Measurements from ENCODE around the gene CD200. TPM values are rescaled to one million over a fixed set of nuclear protein-coding genes. Genes with fewer than 3 reads are reported as not detected.

Gene CD200
- 3.9 and 6.8 TPM in 2 replicates for polyA plus RNA-seq (2014; cell fraction: cytosol; rRNA removed)
- polyA plus RNA-seq (2014; cell fraction: nucleus; rRNA removed), result 1.9 and 4.7 TPM in 2 replicates

DNA sequence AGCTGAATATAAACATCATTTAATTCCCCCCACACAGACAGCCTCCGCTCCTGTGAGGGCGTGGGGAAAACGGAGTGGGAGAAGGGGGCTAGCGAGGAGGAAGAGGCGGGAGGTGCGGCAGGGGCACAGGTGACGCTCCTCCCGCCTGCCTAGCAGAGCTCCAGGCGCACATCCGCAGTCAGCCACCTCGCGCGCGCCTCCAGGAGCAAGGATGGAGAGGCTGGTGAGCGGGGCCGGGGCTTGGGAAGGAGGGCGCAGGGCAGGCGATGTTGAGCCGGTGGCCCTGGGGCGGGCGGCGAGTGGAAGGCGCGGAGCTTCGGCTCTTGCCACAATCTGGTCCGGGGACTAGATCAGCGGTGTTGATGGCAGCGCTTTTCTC lies at the start of gene CD200:
TSS of gene CD200 (plus strand) at position 155 of the 379 bp plus-strand sequence. CDS start at position 212, 57 bp downstream.
- peak; percentile 67 for DNase-seq (ENCODE audit: low spot score)

DNA sequence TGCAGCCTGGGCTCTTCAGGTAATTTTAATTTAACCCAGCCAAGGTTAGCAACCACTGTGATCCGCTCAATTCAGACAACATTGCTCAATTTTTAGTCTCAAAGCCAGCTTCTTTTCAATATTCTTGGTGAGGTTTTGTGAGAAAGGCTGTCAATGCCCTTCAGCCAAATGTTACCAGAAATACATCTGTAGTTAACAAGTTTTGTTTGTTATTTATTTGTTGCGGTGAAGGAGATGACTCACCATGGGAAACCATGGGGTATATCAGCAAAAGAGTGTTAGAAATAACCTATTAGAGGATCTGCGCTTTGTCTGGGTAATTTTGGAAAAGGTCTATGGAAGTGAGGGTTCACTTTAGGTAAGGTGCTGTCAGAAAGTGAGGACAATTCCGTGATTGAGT lies 43.9 kb upstream of the CD200 start:
- no peak for DNase-seq (ENCODE audit: low spot score)

DNA sequence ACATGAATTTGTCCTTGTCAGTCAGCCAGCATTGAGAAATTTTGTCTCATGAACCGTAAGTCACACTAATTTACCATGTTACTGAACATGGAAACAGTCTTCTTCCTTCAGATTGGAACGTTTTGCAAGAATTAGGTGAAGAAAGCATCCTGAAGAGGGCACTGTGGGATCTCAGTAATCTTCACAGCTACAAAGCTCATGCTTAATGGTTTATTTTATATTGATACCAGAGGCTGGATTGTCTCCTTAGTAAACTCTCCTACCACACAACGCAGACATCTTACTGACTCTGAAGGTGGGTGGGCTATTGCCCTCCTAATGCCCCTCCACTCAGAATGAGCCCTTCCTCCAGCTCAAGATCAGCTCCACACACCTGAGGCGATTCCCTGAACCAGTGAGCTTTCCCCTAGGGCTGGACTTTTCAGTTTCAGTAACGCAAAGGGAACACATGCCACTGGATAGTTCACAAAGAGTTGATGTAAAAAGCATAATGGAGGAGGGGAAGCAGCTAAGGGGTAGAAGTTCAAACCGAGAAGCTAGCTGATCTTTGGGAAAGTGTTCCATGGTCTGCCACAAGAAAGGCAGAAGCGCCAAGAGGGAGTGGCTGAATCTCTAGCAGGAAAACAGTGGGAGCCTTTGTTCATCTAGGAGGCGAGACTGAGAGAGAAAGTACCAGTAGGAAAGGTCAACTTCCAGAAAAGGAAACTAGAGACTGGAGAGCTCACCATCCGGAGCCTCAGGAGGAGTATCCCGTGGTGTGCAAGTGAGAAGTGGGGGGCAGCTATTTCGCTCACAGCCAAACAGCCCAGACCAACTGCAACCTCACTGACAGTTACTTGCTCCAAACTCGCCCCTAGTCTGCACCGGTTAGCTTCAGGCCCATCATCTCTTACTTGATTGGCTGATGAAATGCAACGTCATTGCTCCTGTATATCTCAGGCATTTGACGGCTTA lies 39.3 kb upstream of the CD200 start, which contains the start of gene SLC9C1:
TSS of gene SLC9C1 (minus strand) at position 849 of the 954 bp plus-strand sequence. CDS start 7,425 bp downstream, outside the sequence.
- peak; percentile 67 for DNase-seq (ENCODE audit: low spot score)

DNA sequence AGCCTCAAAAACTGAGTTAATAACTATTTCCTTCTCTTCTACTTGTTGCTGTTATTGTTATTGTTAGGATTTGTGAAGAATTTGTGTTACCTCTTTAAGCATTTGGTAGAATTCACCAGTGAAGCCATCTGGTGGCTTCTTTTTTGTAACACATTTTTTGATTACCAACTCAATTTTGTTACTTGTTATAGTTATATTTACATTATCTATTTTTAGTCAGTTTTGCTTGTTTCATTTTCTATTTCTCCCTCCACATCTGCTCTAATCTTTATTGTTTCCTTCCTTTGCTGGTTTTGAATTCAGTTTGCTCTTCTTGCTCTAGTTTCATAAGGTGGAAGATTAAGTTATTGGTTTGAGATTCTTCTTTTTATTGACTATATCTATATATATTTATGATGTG lies 35.2 kb upstream of the CD200 start:
- DNase-seq (ENCODE audit: low spot score), result no peak

DNA sequence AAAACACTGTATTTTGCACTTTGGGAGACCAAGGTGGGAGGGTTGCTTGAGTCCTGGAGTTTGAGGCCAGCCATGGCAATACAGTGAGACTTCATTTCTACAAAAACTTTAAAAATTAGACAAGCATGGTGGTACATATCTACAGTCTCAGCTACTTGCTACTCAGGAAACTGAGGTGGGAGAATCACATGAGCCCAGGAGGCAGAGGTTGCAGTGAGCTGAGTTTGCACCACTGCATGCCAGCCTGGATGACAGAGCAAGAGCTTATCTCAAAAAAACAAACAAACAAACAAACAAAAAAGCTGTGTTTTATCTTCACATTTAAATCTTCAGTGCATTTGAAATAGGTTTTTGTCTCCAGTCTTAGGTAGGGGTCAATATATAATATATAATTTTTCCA lies 34.2 kb upstream of the CD200 start:
- DNase-seq (ENCODE audit: low spot score), result no peak

GRCh38 chr3:112302150-112302830 lies 30.7 kb upstream of the CD200 start:
- DNase-seq (ENCODE audit: low spot score), result peak; percentile 78

- DNase-seq (ENCODE audit: low spot score), result peak; percentile 36
Measured at GRCh38 chr3:112302881-112303763, 29.8 kb upstream of the CD200 start.

- peak; percentile 37 for DNase-seq (ENCODE audit: low spot score)
Measured at GRCh38 chr3:112303764-112304325, 29.1 kb upstream of the CD200 start.

- no peak for DNase-seq (ENCODE audit: low spot score)
Measured at GRCh38 chr3:112304611-112305010, 28.3 kb upstream of the CD200 start.

DNA sequence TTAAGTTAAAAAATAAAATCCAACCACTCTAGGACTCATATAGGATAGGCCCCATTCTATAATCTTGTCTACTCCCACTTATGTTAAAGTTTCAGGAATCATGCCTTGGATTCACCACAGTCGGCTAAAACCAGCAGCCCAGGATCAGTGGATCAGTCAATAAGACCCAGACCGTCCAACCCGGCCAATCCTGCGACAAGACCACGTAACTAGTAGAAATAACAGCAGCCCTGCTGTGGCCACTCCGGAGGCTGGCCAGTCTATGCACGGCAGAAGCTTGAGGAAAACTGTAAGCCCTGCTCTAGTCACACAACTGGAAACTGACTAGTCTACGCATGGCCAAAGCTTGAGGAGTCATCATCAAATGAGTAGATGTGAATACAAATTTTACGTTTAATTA lies 26.1 kb upstream of the CD200 start:
- DNase-seq (ENCODE audit: low spot score), result no peak

DNA sequence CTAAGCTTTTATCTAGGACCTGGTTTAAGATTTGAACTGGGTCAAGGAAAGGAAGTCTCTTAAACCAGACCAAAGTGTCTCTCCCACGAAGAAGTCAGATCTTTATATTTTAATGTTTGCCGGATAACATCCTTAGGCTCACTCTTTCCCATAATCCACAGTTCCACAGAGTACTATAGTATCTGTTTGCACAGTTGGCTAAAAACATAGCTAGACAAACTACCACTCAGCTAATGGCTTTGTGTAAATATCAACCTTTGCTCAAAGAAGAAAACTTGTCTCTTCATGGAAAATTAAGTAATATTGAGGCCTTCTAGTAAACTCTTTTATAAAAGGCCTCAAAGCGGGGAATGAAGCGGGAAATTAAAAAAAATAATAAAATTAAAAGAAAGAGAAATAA lies 25.4 kb upstream of the CD200 start:
- no peak for DNase-seq (ENCODE audit: low spot score)

GRCh38 chr3:112308151-112308911 lies 24.6 kb upstream of the CD200 start:
- DNase-seq (ENCODE audit: low spot score), result peak; percentile 55

GRCh38 chr3:112314649-112315048 lies 18.3 kb upstream of the CD200 start:
- no peak for DNase-seq (ENCODE audit: low spot score)

GRCh38 chr3:112315791-112316190 lies 17.2 kb upstream of the CD200 start:
- no peak for DNase-seq (ENCODE audit: low spot score)

GRCh38 chr3:112319516-112320276 lies 13.3 kb upstream of the CD200 start:
- DNase-seq (ENCODE audit: low spot score), result no peak

- no peak for DNase-seq (ENCODE audit: low spot score)
Measured at GRCh38 chr3:112320691-112321090, 12.3 kb upstream of the CD200 start.

- DNase-seq (ENCODE audit: low spot score), result peak; percentile 57
Measured at GRCh38 chr3:112321867-112322652, 10.9 kb upstream of the CD200 start.

- DNase-seq (ENCODE audit: low spot score), result peak; percentile 65
Measured at GRCh38 chr3:112327371-112327951, 5.5 kb upstream of the CD200 start.
